Kidney glomerular epithelial cell (primary cell): Measurements from ENCODE around the gene CXXC5.

Experiments
- DNase-seq: peaks from one replicate; lab custom pipeline; 2025; lab: John Stamatoyannopoulos, UW

The CXXC5 gene

GRCh38 chr5:139651853-139652787, 4.0 kb downstream of the CXXC5 start:
- DNase-seq: peak; percentile 100

- DNase-seq: no peak
These were observed 4.7 kb downstream of the CXXC5 start for GRCh38 chr5:139652788-139653241.

GRCh38 chr5:139653616-139654015, 5.5 kb downstream of the CXXC5 start:
- no peak for DNase-seq

- DNase-seq: no peak
These were observed 6.3 kb downstream of the CXXC5 start for GRCh38 chr5:139654464-139654863.

GRCh38 chr5:139654871-139655491, 6.8 kb downstream of the CXXC5 start:
- no peak for DNase-seq

- DNase-seq: no peak
These were observed 7.7 kb downstream of the CXXC5 start for GRCh38 chr5:139655727-139656271.

GRCh38 chr5:139657363-139658321, 9.5 kb downstream of the CXXC5 start:
- DNase-seq: no peak

GRCh38 chr5:139658501-139658927, 10.4 kb downstream of the CXXC5 start:
- no peak for DNase-seq

GRCh38 chr5:139658928-139659667, 10.9 kb downstream of the CXXC5 start:
- peak; percentile 84 for DNase-seq

GRCh38 chr5:139659695-139660101, 11.5 kb downstream of the CXXC5 start:
- no peak for DNase-seq

GRCh38 chr5:139660105-139660922, 12.2 kb downstream of the CXXC5 start:
- DNase-seq: no peak

GRCh38 chr5:139660923-139661814, 13.0 kb downstream of the CXXC5 start:
- DNase-seq: no peak

- no peak for DNase-seq
These were observed 14.5 kb downstream of the CXXC5 start for GRCh38 chr5:139662617-139663016.

GRCh38 chr5:139663207-139664085, 15.3 kb downstream of the CXXC5 start:
- DNase-seq: no peak

- no peak for DNase-seq
These were observed 16.0 kb downstream of the CXXC5 start for GRCh38 chr5:139664086-139664693.

- DNase-seq: no peak
These were observed 16.7 kb downstream of the CXXC5 start for GRCh38 chr5:139664727-139665351.

GRCh38 chr5:139665626-139666025, 17.5 kb downstream of the CXXC5 start:
- no peak for DNase-seq
